ENCODE results near the gene MCRIP1. TPM values are rescaled to one million over a fixed set of nuclear protein-coding genes. Genes with fewer than 3 reads are reported as not detected.

The MCRIP1 gene
- total and polyA plus RNA-seq, 9 of the 15 experiments (the other 6 are each of a cell fraction or from before 2014, with no cell fraction given), result 0.39 to 35.8 (median 9.7) TPM

DNA sequence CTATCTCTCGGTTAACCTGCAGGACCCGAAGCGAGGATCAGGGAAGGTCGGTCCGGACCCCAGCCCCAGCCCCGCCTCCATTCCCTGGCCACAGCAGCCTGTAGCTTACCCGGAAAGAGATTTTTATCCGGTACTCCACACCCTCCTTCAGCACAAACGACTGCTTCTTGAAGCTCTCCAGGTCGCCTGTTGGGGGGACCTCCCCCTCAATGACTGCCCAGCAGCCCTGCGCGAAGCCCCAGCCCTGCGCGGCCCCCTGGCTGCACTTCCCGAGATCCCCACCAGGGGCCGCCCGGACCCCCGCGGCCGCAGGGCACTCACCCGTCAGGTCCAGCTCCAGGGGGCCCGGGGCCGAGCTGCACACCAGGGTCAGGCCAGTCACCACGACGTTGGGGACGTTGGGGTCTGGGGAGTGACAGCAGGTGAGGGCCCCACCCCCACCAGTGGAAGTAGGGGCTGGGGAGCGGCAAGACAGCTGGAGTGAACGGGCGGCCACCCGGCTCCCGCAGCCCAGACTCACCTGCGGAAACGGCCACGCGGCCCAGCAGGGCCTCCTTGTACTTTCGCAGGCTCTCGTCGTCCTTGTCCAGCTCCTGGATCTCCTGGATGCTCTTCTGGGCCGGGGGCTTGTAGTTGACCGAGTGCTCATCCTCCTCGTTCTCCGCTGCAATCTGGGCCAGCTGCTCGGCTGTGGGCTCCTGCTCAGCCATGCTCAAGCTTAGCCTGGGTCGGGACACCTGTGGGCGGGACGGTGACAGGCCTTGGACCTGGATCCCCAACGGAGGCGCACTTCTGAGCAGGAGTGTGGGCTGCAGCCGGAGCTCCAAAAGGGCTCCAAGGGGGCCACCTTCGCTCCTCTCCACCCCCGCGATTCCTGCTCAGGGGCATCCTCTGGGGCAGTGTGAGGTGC, 36.4 kb upstream of the MCRIP1 start (continued):
- TF ChIP-seq ZNF449 (CRISPR knock-in tag; IDR thresholded peaks at IDR 0.05), result no peak
- TF ChIP-seq FOXJ3 (CRISPR knock-in tag; IDR thresholded peaks at IDR 0.05), result no peak
- no peak for TF ChIP-seq MXD1 (CRISPR knock-in tag; IDR thresholded peaks at IDR 0.05; ENCODE audit: borderline replicate concordance, poor library complexity, severe bottlenecking)
- TF ChIP-seq ZKSCAN3 (CRISPR knock-in tag; IDR thresholded peaks at IDR 0.05), result no peak
- TF ChIP-seq MTF1 (CRISPR knock-in tag; IDR thresholded peaks at IDR 0.05; ENCODE audit: borderline replicate concordance), result no peak
- TF ChIP-seq PKNOX1 (IDR thresholded peaks at IDR 0.05), result no peak
- TF ChIP-seq LCOR (CRISPR knock-in tag; IDR thresholded peaks at IDR 0.05), result no peak; the same call in 1 of the 2 replicates
- TF ChIP-seq SMAD3 (CRISPR knock-in tag; conservative IDR thresholded peaks at IDR 0.05), result no peak
- TF ChIP-seq, protein P1, sequence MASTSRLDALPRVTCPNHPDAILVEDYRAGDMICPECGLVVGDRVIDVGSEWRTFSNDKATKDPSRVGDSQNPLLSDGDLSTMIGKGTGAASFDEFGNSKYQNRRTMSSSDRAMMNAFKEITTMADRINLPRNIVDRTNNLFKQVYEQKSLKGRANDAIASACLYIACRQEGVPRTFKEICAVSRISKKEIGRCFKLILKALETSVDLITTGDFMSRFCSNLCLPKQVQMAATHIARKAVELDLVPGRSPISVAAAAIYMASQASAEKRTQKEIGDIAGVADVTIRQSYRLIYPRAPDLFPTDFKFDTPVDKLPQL (IDR thresholded peaks at IDR 0.05; ENCODE audit: extremely low read depth, insufficient read length), result no peak
- TF ChIP-seq ZNF77 (CRISPR knock-in tag; IDR thresholded peaks at IDR 0.05), result no peak
- no peak for TF ChIP-seq ZZZ3 (IDR thresholded peaks at IDR 0.05)
- no peak for TF ChIP-seq CREB1 (IDR thresholded peaks at IDR 0.05)
- TF ChIP-seq CREB1 (CRISPR knock-in tag; IDR thresholded peaks at IDR 0.05), result no peak
- TF ChIP-seq FOXA1 (IDR thresholded peaks at IDR 0.05; ENCODE audit: borderline replicate concordance), result no peak
- TF ChIP-seq HDAC3 (IDR thresholded peaks at IDR 0.05; ENCODE audit: borderline replicate concordance, partially characterized antibody), result no peak
- TF ChIP-seq MXI1 (IDR thresholded peaks at IDR 0.05; ENCODE audit: low read depth, low read length), result no peak
- no peak for TF ChIP-seq JUNB (CRISPR knock-in tag; conservative IDR thresholded peaks at IDR 0.05)
- no peak for TF ChIP-seq ETS2 (tag; IDR thresholded peaks at IDR 0.05; ENCODE audit: borderline replicate concordance, poor library complexity, severe bottlenecking)
- TF ChIP-seq, protein P2, sequence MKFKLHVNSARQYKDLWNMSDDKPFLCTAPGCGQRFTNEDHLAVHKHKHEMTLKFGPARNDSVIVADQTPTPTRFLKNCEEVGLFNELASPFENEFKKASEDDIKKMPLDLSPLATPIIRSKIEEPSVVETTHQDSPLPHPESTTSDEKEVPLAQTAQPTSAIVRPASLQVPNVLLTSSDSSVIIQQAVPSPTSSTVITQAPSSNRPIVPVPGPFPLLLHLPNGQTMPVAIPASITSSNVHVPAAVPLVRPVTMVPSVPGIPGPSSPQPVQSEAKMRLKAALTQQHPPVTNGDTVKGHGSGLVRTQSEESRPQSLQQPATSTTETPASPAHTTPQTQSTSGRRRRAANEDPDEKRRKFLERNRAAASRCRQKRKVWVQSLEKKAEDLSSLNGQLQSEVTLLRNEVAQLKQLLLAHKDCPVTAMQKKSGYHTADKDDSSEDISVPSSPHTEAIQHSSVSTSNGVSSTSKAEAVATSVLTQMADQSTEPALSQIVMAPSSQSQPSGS (CRISPR knock-in tag; IDR thresholded peaks at IDR 0.05), result no peak
- no peak for TF ChIP-seq ARID3B (CRISPR knock-in tag; IDR thresholded peaks at IDR 0.05; ENCODE audit: borderline replicate concordance)
- peak; percentile 76; the same call in 1 of the 2 replicates for TF ChIP-seq XRCC5 (IDR thresholded peaks at IDR 0.05; ENCODE audit: low read depth, low read length)

Measured in K562 (cell line).